Tibial nerve (tissue), 3 donors: Measurements from ENCODE around the gene ZNF501.
A peak's percentile ranks its signal among the peaks of the same experiment; 100 is the strongest.

Experiments used
- POLR2A ChIP-seq, 2 donors: fragments of 450-650 bp; IDR thresholded peaks; one replicate each; pipeline ENCODE4 v1.6.1; 2017; ENCODE audit warnings: antibody characterized with exemption in 2 of 2, mild to moderate bottlenecking in 2 of 2, moderate library complexity in 2 of 2
- TF ChIP-seq, protein P1 (sequence below), 5 experiments: fragments of 200-600 bp in 3 of 5; fragments of 450-650 bp in 2 of 5; sonication (generic) in 3 of 5; IDR thresholded peaks; one replicate each; pipeline ENCODE4 v1.5.1; 2016 to 2019; ENCODE audit warnings: antibody characterized with exemption in 5 of 5, mild to moderate bottlenecking in 3 of 5, moderate library complexity in 2 of 5

- peak in 1 of 2 donors; percentile 19 for TF ChIP-seq POLR2A (IDR thresholded peaks at IDR 0.05)
- TF ChIP-seq, protein P1, sequence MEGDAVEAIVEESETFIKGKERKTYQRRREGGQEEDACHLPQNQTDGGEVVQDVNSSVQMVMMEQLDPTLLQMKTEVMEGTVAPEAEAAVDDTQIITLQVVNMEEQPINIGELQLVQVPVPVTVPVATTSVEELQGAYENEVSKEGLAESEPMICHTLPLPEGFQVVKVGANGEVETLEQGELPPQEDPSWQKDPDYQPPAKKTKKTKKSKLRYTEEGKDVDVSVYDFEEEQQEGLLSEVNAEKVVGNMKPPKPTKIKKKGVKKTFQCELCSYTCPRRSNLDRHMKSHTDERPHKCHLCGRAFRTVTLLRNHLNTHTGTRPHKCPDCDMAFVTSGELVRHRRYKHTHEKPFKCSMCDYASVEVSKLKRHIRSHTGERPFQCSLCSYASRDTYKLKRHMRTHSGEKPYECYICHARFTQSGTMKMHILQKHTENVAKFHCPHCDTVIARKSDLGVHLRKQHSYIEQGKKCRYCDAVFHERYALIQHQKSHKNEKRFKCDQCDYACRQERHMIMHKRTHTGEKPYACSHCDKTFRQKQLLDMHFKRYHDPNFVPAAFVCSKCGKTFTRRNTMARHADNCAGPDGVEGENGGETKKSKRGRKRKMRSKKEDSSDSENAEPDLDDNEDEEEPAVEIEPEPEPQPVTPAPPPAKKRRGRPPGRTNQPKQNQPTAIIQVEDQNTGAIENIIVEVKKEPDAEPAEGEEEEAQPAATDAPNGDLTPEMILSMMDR (IDR thresholded peaks at IDR 0.05): no peak
These were observed at the start of gene ZNF501 for GRCh38 chr3:44729384-44729910.
